ENCODE measurements around the gene PIH1D1.
"Not testable (repeated sequence)": the region's sequence is repeated elsewhere in the genome, so short reads cannot be mapped to it uniquely, and the experiment has no call there.

The PIH1D1 gene

DNA sequence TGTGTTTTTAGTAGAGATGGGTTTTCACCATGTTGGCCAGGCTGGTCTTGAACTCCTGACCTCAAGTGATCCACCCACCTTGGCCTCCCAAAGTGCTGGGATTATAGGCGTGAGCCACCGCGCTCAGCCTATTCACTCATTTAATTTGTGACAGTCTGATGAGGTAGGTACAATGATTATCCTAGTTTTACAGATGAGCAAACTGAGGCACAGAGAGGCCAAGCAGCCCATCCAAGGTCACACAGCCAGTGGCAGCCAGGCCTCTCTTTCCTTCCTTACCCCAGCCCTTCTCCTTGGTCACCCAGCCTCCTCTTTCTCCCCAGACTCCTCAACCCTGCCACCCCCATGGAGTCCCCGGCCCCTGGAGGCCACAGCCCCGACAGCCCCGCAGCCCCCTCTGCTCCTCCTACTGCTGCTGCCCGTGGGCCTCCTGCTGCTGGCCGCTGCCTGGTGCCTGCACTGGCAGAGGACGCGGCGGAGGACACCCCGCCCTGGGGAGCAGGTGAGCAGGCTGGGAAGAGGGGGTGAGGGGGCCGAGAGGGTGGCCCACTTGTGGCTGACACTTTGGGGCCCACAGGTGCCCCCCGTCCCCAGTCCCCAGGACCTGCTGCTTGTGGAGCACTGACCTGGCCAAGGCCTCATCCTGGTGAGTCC lies 28.5 kb upstream of the PIH1D1 start:
- no peak for DNase-seq

DNA sequence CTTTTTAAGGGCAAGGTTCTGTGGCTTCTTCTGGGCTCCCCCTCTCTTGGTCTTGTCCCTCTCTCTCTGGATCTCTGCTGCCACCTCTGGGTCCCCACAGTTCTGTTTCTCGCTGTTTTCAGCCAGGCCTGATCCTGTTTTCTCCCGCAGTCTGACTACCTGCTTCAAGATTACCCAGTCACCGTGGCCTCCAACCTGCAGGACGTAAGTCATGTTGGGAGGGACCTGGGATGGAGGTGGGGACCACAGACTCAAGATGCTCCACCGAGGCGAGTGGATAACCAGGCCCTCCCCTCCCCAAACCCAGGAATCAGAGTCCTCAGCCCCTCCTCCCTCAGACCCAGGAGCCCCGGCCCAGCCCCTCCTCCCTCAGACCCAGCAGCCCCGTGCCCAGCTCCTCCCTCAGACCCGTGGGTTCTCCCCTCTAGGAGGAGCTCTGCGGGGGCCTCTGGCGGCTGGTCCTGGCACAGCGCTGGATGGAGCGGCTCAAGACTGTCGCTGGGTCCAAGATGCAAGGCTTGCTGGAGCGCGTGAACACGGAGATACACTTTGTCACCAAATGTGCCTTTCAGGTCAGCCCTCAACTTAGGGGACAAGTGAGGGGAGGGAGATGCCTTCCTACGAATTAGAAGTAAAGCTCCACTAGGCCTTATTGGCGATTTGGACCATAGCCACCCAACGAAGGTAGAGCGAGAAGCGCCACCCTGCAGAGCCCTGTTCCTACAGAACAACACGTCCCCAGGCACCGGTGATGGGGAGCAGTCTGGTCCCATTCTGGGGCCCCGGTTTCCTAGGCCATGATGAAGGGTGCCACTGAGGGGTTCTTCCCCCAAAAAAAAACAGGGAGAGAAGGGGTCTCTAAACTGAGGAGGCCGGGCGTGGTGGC lies 24.6 kb upstream of the PIH1D1 start:
- DNase-seq = no peak

GRCh38 chr19:49475191-49475917 lies 23.7 kb upstream of the PIH1D1 start:
- no peak for DNase-seq

DNA sequence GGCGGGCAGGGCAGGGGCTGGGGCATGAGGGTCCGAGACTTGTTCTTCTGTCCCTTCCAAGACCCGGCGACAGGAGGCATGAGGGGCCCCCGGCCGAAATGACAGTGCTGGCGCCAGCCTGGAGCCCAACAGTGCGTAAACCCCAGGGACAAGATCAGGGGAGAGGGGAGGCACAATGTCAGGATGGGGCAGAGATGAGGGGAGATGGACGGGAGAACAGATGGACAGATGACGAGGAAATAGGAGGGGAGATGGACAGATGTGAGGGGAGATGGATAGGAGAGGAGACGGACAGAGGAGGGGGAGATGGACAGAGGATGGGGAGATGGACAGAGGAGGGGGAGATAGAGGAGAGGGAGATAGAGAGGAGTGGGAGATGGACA lies 22.9 kb upstream of the PIH1D1 start:
- DNase-seq = no peak

- peak; percentile 89 for DNase-seq
These were observed 22.4 kb upstream of the PIH1D1 start, which contains the start of gene FLT3LG for GRCh38 chr19:49473868-49474541. Gene FLT3LG (plus strand): TSS chr19:49474215. CDS start chr19:49474640, 425 bp downstream.

DNA sequence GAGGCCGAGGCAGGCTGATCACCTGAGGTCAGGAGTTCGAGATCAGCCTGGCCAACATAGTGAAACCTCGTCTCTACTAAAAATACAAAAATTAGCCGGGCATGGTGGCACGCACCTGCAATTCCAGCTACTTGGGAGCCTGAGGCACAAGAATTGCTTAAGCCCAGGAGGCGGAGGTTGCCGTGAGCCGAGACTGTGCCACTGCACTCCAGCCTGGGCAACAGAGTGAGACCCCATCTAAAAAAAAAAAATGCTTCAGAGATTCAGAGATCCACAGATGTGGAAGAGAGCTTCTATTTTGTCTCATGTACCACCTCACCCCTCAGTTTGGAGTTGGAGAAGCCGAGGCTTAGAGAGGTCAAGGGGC lies 21.9 kb upstream of the PIH1D1 start:
- DNase-seq = not testable (repeated sequence)

- DNase-seq = no peak
These were observed 21.3 kb upstream of the PIH1D1 start for GRCh38 chr19:49472936-49473335.

- no peak for DNase-seq
These were observed 19.0 kb upstream of the PIH1D1 start for GRCh38 chr19:49470615-49470978.

DNA sequence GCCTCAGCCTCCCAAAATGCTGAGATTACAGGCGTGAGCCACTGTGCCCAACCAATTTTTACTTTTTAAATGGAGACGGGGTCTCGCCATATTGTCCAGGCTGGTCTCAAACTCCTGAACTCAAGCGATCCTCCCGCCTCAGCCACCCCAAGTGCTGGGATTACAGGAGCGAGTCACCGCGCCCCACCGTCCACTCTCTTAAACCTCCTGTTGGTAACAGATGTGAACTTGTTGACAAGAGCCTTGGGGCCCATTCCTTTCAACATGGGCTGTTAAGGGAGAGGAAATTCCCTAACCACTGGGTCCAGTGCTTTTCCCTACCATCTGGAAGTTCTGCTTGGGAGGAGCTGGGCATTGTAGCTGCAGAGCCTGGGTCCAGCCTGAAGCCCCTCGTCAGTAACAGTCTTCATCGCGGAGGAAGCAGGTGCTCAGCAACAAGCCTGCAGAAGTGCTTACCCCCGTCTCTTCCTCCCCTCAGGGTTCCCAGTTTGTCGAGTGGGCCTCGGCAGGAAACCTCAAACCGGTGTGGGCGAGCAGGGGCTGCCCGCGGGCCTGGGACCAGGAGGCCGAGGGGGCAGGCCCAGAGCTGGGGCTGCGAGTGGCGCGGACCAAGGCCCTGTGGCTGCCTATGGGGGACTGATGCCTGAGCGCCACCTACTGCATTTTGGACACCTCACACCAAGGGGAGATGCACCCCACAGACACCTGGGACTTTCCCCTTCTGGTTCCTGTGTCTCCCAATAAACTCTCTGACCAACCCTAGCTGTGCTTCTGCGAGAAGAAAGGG lies 18.4 kb upstream of the PIH1D1 start:
- peak; percentile 52 for DNase-seq

DNA sequence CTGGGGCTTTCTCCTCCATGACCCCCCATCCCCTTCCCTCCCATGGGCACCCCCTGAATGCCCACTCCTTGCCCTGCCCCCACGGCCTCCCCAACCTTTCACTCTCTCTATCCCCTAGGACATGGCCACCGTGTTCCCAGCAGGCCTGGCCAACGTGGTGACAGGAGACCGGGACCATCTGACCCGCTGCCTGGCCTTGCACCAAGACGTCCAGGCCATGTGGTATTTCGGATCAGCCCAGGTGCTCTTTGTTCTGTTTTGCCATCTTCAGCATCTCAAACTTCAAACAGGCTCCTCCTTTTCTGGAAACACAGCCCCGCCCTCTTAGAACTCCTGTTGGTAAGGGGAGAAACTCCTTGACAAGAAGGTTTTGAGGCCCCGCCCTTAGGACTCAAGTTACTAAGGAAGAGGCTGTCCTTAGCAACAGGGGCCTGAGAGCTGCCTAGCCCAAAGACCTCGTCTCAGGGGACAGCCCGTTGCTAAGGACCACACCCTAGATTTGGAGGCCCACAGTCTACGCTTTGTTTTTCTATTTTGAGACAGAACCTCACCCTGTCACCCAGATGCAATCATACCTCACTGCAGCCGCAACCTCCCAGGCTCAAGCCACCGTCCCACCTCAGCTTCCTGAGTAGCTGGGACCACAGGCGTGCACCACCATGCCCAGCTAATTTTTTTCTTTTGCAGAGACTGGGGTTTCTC lies 17.3 kb upstream of the PIH1D1 start:
- no peak for DNase-seq

GRCh38 chr19:49468199-49468598 lies 16.6 kb upstream of the PIH1D1 start:
- no peak for DNase-seq

DNA sequence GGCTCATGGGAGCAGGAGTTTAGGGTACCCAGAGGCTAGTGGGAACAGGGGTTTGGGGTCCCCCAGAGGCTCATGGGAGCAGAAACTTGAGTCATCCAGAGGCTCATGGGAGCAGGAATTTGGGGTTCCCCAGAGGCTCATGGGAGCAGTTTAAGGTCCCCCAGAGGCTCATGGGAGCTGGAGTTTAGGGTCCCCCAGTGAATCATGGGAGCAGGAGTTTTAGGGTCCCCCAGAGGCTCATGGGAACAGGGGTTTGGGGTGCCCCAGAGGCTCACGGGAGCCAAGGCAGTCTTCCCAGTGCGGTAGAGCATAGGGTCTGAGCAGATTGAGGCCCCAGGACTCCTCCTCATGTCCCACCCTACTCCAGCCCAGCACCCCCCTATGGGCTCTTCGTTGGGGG lies 13.8 kb upstream of the PIH1D1 start:
- no peak for DNase-seq

DNA sequence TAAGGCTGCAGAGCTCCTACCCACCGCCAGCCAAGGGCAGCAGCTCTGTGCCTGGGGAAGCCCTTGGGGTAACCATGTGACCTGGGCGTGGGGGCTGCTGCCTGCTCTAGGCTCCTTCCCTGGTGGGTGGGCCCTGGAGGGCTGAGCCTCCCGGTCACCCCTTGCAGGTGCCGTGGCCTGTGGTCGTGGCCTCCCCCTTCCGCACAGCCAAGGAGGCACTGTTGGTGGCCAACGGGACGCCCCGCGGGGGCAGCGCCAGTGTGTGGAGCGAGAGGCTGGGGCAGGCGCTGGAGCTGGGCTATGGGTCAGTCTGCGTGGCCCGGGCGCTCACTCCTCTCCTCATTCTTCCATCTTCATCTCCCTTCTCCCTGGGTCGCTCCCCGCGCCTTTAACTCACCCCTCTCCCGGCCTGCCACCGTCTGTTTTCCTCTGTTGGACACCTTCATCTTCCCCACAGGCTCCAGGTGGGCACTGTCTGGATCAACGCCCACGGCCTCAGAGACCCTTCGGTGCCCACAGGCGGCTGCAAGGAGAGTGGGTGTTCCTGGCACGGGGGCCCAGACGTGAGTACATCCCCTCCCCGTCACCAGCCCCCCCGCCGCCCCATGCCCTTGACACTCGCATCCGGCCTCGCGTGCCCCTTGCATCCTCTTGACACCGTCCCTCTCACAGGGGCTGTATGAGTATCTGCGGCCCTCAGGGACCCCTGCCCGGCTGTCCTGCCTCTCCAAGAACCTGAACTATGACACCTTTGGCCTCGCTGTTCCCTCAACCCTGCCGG lies 12.5 kb upstream of the PIH1D1 start:
- DNase-seq = no peak

DNA sequence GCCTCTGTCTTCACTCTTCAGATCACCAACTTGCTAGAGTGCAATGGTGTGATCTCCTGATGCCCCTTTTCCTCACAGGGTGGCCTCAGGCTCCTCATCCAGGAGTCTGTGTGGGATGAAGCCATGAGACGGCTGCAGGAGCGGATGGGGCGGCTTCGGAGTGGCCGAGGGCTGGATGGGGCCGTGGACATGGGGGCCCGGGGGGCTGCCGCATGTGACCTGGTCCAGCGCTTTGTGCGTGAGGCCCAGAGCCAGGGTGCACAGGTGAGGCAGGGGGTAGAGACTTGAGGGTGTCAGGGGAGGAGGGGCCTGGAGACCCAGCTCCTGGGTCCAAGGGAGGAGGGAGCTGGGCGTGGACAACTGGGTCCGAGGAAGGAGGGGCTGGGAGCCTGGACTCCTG lies 10.9 kb upstream of the PIH1D1 start:
- no peak for DNase-seq

GRCh38 chr19:49461656-49462055 lies 10.0 kb upstream of the PIH1D1 start:
- DNase-seq = no peak

- DNase-seq = not testable (repeated sequence)
These were observed 9.5 kb upstream of the PIH1D1 start for GRCh38 chr19:49461130-49461529.

- DNase-seq = no peak
These were observed 7.8 kb upstream of the PIH1D1 start for GRCh38 chr19:49459388-49459787.

DNA sequence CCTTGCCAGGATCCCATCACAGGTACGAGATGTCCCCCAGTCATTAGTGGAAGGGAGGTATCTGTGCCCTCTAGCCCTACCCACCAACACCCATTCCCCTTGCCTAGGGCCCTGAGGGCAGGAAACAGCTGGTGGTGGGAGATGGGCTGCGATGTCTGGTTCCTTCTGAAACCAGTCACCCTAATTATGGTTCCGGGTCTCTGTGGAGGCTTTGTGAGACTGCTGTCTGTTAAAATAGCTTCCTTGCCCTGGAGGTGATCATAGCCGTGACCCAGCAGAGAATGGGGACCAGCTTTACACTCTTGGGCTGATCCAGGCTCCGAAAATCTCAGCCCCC lies 6.9 kb upstream of the PIH1D1 start:
- no peak for DNase-seq

DNA sequence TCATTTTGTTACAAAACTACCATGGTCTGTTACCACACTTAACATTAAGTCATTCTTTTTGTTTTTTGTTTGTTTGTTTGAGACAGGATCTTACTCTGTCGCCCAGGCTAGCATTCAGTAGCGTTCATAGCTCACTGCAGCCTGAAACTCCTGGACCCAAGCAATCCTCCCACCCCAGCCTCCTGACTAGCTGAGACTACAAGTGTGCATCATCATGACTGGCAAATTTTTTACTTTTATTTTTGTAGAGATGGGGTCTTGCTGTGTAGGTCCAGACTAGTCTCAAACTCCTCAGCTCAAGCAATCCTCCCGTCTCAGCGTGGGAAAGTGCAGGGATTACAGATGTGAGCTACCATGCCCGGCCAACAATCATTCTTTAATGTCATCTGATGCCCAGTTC lies 4.7 kb upstream of the PIH1D1 start:
- no peak for DNase-seq

- DNase-seq = no peak
These were observed 4.2 kb upstream of the PIH1D1 start for GRCh38 chr19:49455773-49456172.

GRCh38 chr19:49453757-49454240 lies 2.2 kb upstream of the PIH1D1 start:
- no peak for DNase-seq
